ENCODE results near the gene EXTL1. TPM values are rescaled to one million over a fixed set of nuclear protein-coding genes. Genes with fewer than 3 reads are reported as not detected.

EXTL1 gene
- total and polyA plus RNA-seq, 2 donors (not counting 3 experiments of a cell fraction or from before 2014, with no cell fraction given) = not detected

- DNase-seq (ENCODE audit: low read depth, low spot score) (no peak), FAIRE-seq (no peak)
- no peaks in the 10 kb centered on the region for H3K36me3 ChIP-seq (ENCODE audit: control insufficient read depth in 2 of 2, extremely low read depth in 1 of 2, insufficient read depth in 2 of 2, low read length in 2 of 2)
- H3K27ac ChIP-seq (ENCODE audit: insufficient read depth, low read depth, low read length) = no peak overlapping the region
- intact Hi-C loops (cut with micrococcal nuclease) (no loop called here), dilution Hi-C loops (cut with MboI; ENCODE audit: extremely low pct_ligation_motif_present, low sequenced_read_pairs) (no loop called here)
- ChIA-PET POLR2A (no interaction called here), CTCF (interaction anchor here (0.8 kb wide), 1 partner anchor 11 kb away, joined by 3 read pairs; the partner anchor contains the start of gene TRIM63)
- no peak overlapping the region for H3K4me2 ChIP-seq (ENCODE audit: insufficient read depth, low read length)
- BruUV-seq (replicated peaks) = no TSS peak
- H3K79me2 ChIP-seq (ENCODE audit: control insufficient read depth, insufficient read depth, low read length) = no peaks in the 10 kb centered on the region
- H2AFZ ChIP-seq (ENCODE audit: low read depth, low read length) = no peak overlapping the region
- no peaks in the 10 kb centered on the region for H4K20me1 ChIP-seq (replicated peaks; ENCODE audit: control insufficient read depth, extremely low read depth, insufficient read depth, low read length)
- no peak overlapping the region for H3K4me3 ChIP-seq (replicated peaks in 1 of 3; ENCODE audit: insufficient read depth in 1 of 3, low read depth in 1 of 3, low read length in 3 of 3)
- no peaks in the 10 kb centered on the region for H3K9me1 ChIP-seq (replicated peaks; ENCODE audit: control insufficient read depth, extremely low read depth, insufficient read depth, low read length)
- H3K4me1 ChIP-seq (ENCODE audit: control insufficient read depth, extremely low read depth, insufficient read depth, low read length) = no peaks in the 10 kb centered on the region
- peaks cover 0 to 2% of the 10 kb centered on the region in 2 experiments for H3K27me3 ChIP-seq (ENCODE audit: control insufficient read depth in 2 of 2, insufficient read depth in 2 of 2, low read length in 2 of 2)
- no peak for TF ChIP-seq MAX (IDR thresholded peaks at IDR 0.05; ENCODE audit: insufficient read depth, insufficient read length)
- no peak for TF ChIP-seq EZH2 (IDR thresholded peaks at IDR 0.05; ENCODE audit: borderline replicate concordance, low read depth, low read length, severe bottlenecking)
- TF ChIP-seq MYC (IDR thresholded peaks at IDR 0.05; ENCODE audit: low read depth, low read length) = no peak
- H3K9me3 ChIP-seq (replicated peaks; ENCODE audit: control insufficient read depth, insufficient read depth, low read length) = no peaks in the 10 kb centered on the region
- H3K9ac ChIP-seq (replicated peaks; ENCODE audit: extremely low read depth, insufficient read depth, low read length) = no peak overlapping the region
These were observed 55.9 kb downstream of the EXTL1 start for GRCh38 chr1:26077524-26077923.

GRCh38 chr1:26078286-26079177, 57.0 kb downstream of the EXTL1 start:
- H3K4me1 ChIP-seq (ENCODE audit: control insufficient read depth, extremely low read depth, insufficient read depth, low read length) = no peaks in the 10 kb centered on the region
- H3K79me2 ChIP-seq (ENCODE audit: control insufficient read depth, insufficient read depth, low read length) = no peaks in the 10 kb centered on the region
- DNase-seq (ENCODE audit: low read depth, low spot score) (no peak), FAIRE-seq (peak; percentile 18)
- H4K20me1 ChIP-seq (replicated peaks; ENCODE audit: control insufficient read depth, extremely low read depth, insufficient read depth, low read length) = no peaks in the 10 kb centered on the region
- no peak overlapping the region for H3K27ac ChIP-seq (ENCODE audit: insufficient read depth, low read depth, low read length)
- H3K9me3 ChIP-seq (replicated peaks; ENCODE audit: control insufficient read depth, insufficient read depth, low read length) = no peaks in the 10 kb centered on the region
- no peaks in the 10 kb centered on the region for H3K36me3 ChIP-seq (ENCODE audit: control insufficient read depth in 2 of 2, extremely low read depth in 1 of 2, insufficient read depth in 2 of 2, low read length in 2 of 2)
- TF ChIP-seq MAX (IDR thresholded peaks at IDR 0.05; ENCODE audit: insufficient read depth, insufficient read length) = no peak
- TF ChIP-seq CTCF (IDR thresholded peaks at IDR 0.05; ENCODE audit: extremely low read depth in 1 of 2, insufficient read depth in 1 of 2, low read depth in 1 of 2, low read length in 2 of 2) = no peak
- TF ChIP-seq GATA2 (IDR thresholded peaks at IDR 0.05; ENCODE audit: insufficient read depth, insufficient read length, low read depth, low read length) = no peak
- TF ChIP-seq POLR2A (IDR thresholded peaks at IDR 0.05; ENCODE audit: low read depth, low read length) = no peak
- TF ChIP-seq MYC (IDR thresholded peaks at IDR 0.05; ENCODE audit: low read depth, low read length) = no peak
- no peak for TF ChIP-seq POLR2AphosphoS5 (IDR thresholded peaks at IDR 0.05; ENCODE audit: insufficient read depth, low read depth, low read length)
- TF ChIP-seq JUN (IDR thresholded peaks at IDR 0.05; ENCODE audit: borderline replicate concordance, insufficient read depth, insufficient read length, low read depth) = no peak
- no peak for TF ChIP-seq FOS (IDR thresholded peaks at IDR 0.05; ENCODE audit: borderline replicate concordance, insufficient read depth, low read length)
- CTCF ChIA-PET = interaction anchor here (0.8 kb wide), 1 partner anchor 12 kb away, joined by 3 read pairs; the partner anchor contains the start of gene TRIM63
- dilution Hi-C loops (cut with MboI; ENCODE audit: extremely low pct_ligation_motif_present, low sequenced_read_pairs) (no loop called here), intact Hi-C loops (cut with micrococcal nuclease) (no loop called here)
- no peak overlapping the region for H3K4me2 ChIP-seq (ENCODE audit: insufficient read depth, low read length)
- H2AFZ ChIP-seq (ENCODE audit: low read depth, low read length) = no peak overlapping the region
- no TSS peak for BruUV-seq (replicated peaks)
- H3K9me1 ChIP-seq (replicated peaks; ENCODE audit: control insufficient read depth, extremely low read depth, insufficient read depth, low read length) = no peaks in the 10 kb centered on the region
- H3K27me3 ChIP-seq (ENCODE audit: control insufficient read depth in 2 of 2, insufficient read depth in 2 of 2, low read length in 2 of 2) = peaks cover 0 to 3% of the 10 kb centered on the region in 2 experiments
- H3K9ac ChIP-seq (replicated peaks; ENCODE audit: extremely low read depth, insufficient read depth, low read length) = no peak overlapping the region
- POLR2A ChIA-PET = no interaction called here
- H3K4me3 ChIP-seq (replicated peaks in 1 of 3; ENCODE audit: insufficient read depth in 1 of 3, low read depth in 1 of 3, low read length in 3 of 3) = no peak overlapping the region
